GM21619 (cell line): Measurements from ENCODE around the gene FCN2.

Experiments
- ATAC-seq: cut with Tn5 transposase; IDR thresholded peaks from one replicate; pipeline ENCODE4 v1.9.1; 2021; ENCODE audit not compliant: unreplicated experiment

Gene FCN2

GRCh38 chr9:134868751-134869553 is 11.7 kb upstream of the FCN2 start:
- no peak for ATAC-seq

- ATAC-seq, result no peak
Observed at GRCh38 chr9:134869554-134870300, 10.9 kb upstream of the FCN2 start.

GRCh38 chr9:134870301-134870694 is 10.3 kb upstream of the FCN2 start:
- ATAC-seq, result no peak

GRCh38 chr9:134870746-134871662 is 9.6 kb upstream of the FCN2 start:
- no peak for ATAC-seq

GRCh38 chr9:134871697-134872340 is 8.8 kb upstream of the FCN2 start:
- no peak for ATAC-seq

- ATAC-seq, result no peak
Observed at GRCh38 chr9:134872482-134873231, 8.0 kb upstream of the FCN2 start.

- ATAC-seq, result no peak
Observed at GRCh38 chr9:134875371-134875770, 5.2 kb upstream of the FCN2 start.

GRCh38 chr9:134877541-134877940 is 3.1 kb upstream of the FCN2 start:
- ATAC-seq, result no peak

- ATAC-seq, result no peak
Observed at GRCh38 chr9:134879664-134880483, 736 bp upstream of the FCN2 start.

- no peak for ATAC-seq
Observed at GRCh38 chr9:134881313-134881670, 682 bp downstream of the FCN2 start.

GRCh38 chr9:134882204-134882785 is 1.7 kb downstream of the FCN2 start:
- ATAC-seq, result no peak

GRCh38 chr9:134883040-134883782 is 2.6 kb downstream of the FCN2 start:
- ATAC-seq, result no peak

- no peak for ATAC-seq
Observed at GRCh38 chr9:134884492-134884891, 3.9 kb downstream of the FCN2 start.

GRCh38 chr9:134885001-134885678 is 4.5 kb downstream of the FCN2 start:
- ATAC-seq, result no peak

GRCh38 chr9:134885679-134886412 is 5.2 kb downstream of the FCN2 start:
- ATAC-seq, result no peak

- ATAC-seq, result no peak
Observed at GRCh38 chr9:134886413-134886913, 5.9 kb downstream of the FCN2 start.

GRCh38 chr9:134887219-134887618 is 6.6 kb downstream of the FCN2 start:
- no peak for ATAC-seq
